Myometrial cell (primary cell): Measurements from ENCODE around the gene GPSM3. TPM values are rescaled to one million over a fixed set of nuclear protein-coding genes. Genes with fewer than 3 reads are reported as not detected.

ENCODE experiments used
- total RNA-seq: library from RNA; depleted of rRNA; stranded (reverse); fragments of >200 nt; gene quantifications from 2 replicates; pipeline ENCODE4 v1.2.3, GENCODE V29; 2015

The GPSM3 gene, protein sequence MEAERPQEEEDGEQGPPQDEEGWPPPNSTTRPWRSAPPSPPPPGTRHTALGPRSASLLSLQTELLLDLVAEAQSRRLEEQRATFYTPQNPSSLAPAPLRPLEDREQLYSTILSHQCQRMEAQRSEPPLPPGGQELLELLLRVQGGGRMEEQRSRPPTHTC
- total RNA-seq, result 6.6 and 9.9 TPM in 2 replicates

GRCh38 chr6:32192608-32193039 lies at the start of gene GPSM3:
Gene GPSM3 (minus strand): TSS chr6:32192643. CDS start chr6:32192513, 130 bp downstream.

GRCh38 chr6:32223258-32224235 lies 31.1 kb upstream of the GPSM3 start, which contains the start of gene NOTCH4:
Gene NOTCH4 (minus strand): TSS chr6:32224067. CDS start chr6:32223928, 139 bp downstream.

DNA sequence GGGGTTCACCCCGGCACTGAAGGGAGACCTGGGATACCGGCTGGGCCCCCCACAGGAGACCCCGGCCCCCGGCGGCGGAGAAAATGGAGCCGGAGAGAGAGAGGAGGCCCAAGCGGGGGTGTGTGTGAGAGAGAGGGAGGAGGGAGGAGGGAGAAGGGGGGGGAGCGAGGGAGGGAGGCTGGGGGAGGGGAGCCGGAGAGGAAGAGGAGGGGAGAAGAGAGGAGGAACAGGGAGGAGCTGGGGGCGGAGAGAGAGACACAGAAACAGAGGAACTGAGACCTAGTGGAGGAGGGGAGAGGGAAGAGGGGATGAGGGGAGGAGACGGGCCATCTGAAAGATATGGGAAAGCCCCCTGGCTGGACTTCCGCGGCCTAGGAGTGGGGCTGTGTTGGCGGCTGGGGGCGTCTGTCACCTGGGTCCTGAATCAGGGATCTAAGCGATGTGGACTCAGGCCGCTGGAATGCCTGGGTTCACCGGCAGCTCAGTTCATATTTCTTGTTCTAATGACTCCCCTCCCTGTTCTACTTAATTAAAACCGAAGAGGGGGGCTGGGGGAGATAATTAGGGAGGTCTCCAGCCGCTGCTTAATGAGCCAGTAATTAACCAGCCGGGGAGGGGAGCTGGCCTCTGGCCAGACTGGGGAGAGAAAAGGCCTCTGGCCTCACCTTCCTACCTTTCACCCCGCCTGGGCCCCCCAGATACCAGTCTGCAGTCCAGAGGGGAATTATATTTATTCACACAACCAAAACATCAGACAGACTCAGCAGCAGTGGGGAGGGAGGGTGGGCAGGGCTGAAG lies 2.2 kb downstream of the GPSM3 start, which contains the start of gene PBX2:
Gene PBX2, minus strand, starts transcription at position 149 of the 798 bp plus-strand sequence. CDS start 287 bp downstream, outside the sequence.

DNA sequence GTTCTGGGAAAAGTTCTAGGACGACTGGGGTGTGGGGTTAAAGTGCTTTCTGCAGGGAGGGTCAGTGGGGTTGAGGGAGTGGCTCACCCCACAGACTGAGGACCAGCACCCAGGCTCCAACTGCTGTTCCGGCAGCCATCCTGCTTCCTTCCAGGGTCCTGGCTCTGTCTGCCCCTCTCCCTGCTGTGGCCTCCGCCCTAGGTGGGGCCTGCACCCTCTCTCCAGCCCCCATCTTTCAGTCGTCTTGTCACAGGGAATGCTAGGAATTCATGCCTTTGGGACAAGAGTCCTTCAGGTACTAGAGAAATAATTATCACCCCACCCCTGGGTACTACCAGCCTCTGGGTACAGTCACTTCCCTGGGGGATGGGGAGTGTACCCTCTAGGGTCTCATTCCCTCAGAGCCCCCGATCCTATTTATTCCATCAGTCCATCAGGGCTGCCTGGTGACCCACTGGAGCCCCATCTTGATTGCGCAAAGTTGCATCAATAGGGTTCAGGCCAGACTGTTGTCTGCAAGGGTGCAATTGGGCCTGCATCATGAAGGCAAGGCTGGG lies 8.3 kb downstream of the GPSM3 start, which contains the start of gene AGER:
Gene AGER, minus strand, starts transcription at position 170 of the 557 bp plus-strand sequence. Its CDS starts 31 bp downstream, at position 139.

DNA sequence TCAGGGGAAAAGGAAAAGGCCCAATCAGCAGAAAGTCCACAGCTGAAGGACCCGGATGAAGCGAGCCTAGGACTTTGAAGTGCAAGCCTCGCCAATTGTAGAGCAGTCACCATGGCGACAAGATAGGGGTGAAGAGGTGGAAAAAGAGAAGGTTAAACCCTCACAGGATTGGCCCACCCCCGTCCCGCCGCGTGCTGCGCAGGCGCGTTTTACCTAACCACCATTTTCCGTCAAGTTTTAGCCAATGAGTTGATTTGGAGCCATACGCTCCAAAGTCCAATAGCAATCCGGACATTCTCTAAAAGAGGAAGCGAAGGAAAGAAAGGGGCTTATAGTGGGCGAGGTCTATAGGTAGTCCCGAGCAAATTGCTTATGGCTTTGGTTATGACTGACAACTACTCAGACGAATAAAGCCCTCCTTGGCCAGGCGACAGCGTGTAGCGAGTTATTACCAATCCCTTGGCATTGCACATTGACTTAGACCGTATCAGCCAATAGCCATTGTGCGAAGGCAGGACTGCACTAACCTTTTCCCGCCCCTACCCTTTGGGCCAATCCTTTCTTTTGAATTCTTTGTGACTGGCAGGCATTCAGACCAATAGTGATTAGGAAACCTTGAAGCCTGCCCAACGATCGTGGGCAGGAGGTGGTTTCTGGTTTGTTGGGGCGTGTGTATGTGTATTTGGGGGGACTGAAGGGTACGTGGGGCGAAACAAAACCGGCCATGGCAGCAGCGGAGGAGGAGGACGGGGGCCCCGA lies 14.5 kb downstream of the GPSM3 start, which contains the start of gene RNF5:
Gene RNF5, plus strand, starts transcription at position 618 of the 759 bp plus-strand sequence. Its CDS starts 107 bp downstream, at position 725.

GRCh38 chr6:32175711-32176475 lies 16.6 kb downstream of the GPSM3 start, which contains the start of gene AGPAT1:
Gene AGPAT1 (minus strand): TSS chr6:32176084. CDS start chr6:32171496, 4,588 bp downstream.

GRCh38 chr6:32164295-32164694 lies 28.1 kb downstream of the GPSM3 start, which contains the start of gene EGFL8:
Gene EGFL8 (plus strand): TSS chr6:32164595. CDS start chr6:32166166, 1,571 bp downstream.

GRCh38 chr6:32153564-32154513 lies 38.6 kb downstream of the GPSM3 start, which contains the start of gene PPT2:
Gene PPT2 (plus strand): TSS chr6:32154141. CDS start chr6:32154595, 454 bp downstream.

DNA sequence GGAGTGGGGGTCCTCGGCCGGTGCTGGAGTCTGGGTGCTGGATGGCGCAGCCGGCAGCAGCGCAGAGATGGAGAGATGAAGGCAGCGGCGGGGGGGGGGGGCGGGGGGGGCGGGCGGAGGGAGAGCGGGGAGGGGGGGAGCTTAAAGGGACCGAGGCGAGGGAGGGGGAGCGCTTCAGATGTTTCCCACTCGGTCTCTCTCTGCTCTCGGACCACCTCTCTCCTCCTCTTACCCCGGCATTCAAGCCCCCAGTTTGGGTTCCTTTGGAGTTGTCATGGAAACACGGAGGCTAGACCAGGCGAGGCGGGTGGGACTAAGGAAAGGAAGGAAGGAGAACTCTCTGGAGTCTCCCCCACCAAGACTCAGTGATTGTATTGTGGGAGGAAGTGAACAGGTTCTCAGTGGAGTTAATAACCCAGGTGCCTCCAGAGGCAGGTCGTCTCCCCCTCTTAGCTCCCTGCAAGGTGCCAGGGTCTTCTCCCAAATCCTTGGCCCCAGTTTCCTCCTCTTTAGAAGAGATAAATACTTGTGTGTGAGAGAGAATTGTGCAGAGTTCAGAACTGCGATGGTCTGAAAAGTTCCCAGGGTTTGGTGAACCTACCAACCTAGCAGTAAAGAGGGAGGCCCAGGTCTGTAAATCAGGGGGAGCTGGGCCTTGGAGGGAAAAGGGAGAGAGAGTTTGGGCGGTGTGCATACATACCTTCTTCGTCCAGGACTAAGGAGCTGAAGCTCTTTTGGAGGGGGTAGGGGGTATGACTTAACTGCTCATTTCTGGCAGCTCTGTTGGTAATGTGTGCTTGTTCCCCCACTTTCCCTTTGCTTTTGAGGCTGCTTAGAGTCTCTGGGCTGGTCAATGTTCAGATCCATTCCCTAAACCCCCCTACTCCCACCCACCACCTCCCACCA lies 40.3 kb downstream of the GPSM3 start, which contains the start of gene PRRT1:
Gene PRRT1, minus strand, starts transcription at position 77 of the 906 bp plus-strand sequence. CDS start 112 bp downstream, outside the sequence.

Other genes starting within 250 kb of the GPSM3 start
- 0.86 and 1.6 TPM in 2 replicates for gene CFB, start 246.5 kb downstream of the GPSM3 start, total RNA-seq
- 133 and 192 TPM in 2 replicates for gene NELFE, start 233.7 kb downstream of the GPSM3 start, total RNA-seq
- gene SKIC2, start 233.5 kb downstream of the GPSM3 start, total RNA-seq, result 52.8 and 85.6 TPM in 2 replicates
- gene DXO, start 220.5 kb downstream of the GPSM3 start, total RNA-seq, result 12.7 and 16.1 TPM in 2 replicates
- gene C4A, start 210.6 kb downstream of the GPSM3 start, total RNA-seq, result 5.0 and 8.1 TPM in 2 replicates
- gene C4B, start 177.8 kb downstream of the GPSM3 start, total RNA-seq, result 3.7 and 6.6 TPM in 2 replicates
- gene CYP21A2, start 154.2 kb downstream of the GPSM3 start, total RNA-seq, result 1.4 TPM in 1 of 2 replicates, not detected in the other
- gene TNXB, start 83.3 kb downstream of the GPSM3 start, total RNA-seq, result 0.29 and 1.4 TPM in 2 replicates
- gene ATF6B, start 64.4 kb downstream of the GPSM3 start, total RNA-seq, result 20.4 and 21.3 TPM in 2 replicates
- 4.4 and 10.4 TPM in 2 replicates for gene FKBPL, start 62.4 kb downstream of the GPSM3 start, total RNA-seq
- gene PRRT1, start 40.7 kb downstream of the GPSM3 start, total RNA-seq, result not detected in 2 replicates
- 13.5 and 21.3 TPM in 2 replicates for gene PPT2, start 38.5 kb downstream of the GPSM3 start, total RNA-seq
- gene EGFL8, start 28.0 kb downstream of the GPSM3 start, total RNA-seq, result 1.2 TPM in 1 of 2 replicates, not detected in the other
- 67.0 and 69.8 TPM in 2 replicates for gene AGPAT1, start 16.6 kb downstream of the GPSM3 start, total RNA-seq
- gene RNF5, start 14.2 kb downstream of the GPSM3 start, total RNA-seq, result 48.2 and 69.5 TPM in 2 replicates
- gene AGER, start 8.4 kb downstream of the GPSM3 start, total RNA-seq, result 2.3 and 5.5 TPM in 2 replicates
- gene PBX2, start 2.4 kb downstream of the GPSM3 start, total RNA-seq, result 34.3 and 34.9 TPM in 2 replicates
- gene NOTCH4, start 31.4 kb upstream of the GPSM3 start, total RNA-seq, result 0.58 and 1.4 TPM in 2 replicates
- not detected in 2 replicates for gene TSBP1, start 179.3 kb upstream of the GPSM3 start, total RNA-seq
- not detected in 2 replicates for gene BTNL2, start 214.5 kb upstream of the GPSM3 start, total RNA-seq
- not detected in 2 replicates for gene HLA-DRA, start 247.2 kb upstream of the GPSM3 start, total RNA-seq